Measurements from ENCODE around the gene SPAAR.
"Not testable (repeated sequence)": the region's sequence is repeated elsewhere in the genome, so short reads cannot be mapped to it uniquely, and the experiment has no call there.

The SPAAR gene

DNA sequence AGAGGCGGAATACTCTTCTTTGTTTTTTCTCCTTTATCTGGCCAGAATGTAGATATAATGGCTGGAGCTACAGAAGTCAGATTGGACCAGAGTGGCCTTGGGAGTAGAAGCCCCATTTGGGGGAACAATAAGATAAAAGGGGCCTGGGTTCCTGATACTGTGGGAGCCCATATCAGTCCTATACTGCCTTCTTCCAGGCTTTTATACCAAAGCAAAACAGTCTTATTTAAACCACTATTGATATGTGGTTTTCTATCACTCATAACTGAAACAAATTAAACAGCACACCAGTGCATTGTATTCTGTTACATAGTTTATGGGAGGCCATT lies 14.3 kb downstream of the SPAAR start:
- DNase-seq (ENCODE audit: low spot score): no peak

DNA sequence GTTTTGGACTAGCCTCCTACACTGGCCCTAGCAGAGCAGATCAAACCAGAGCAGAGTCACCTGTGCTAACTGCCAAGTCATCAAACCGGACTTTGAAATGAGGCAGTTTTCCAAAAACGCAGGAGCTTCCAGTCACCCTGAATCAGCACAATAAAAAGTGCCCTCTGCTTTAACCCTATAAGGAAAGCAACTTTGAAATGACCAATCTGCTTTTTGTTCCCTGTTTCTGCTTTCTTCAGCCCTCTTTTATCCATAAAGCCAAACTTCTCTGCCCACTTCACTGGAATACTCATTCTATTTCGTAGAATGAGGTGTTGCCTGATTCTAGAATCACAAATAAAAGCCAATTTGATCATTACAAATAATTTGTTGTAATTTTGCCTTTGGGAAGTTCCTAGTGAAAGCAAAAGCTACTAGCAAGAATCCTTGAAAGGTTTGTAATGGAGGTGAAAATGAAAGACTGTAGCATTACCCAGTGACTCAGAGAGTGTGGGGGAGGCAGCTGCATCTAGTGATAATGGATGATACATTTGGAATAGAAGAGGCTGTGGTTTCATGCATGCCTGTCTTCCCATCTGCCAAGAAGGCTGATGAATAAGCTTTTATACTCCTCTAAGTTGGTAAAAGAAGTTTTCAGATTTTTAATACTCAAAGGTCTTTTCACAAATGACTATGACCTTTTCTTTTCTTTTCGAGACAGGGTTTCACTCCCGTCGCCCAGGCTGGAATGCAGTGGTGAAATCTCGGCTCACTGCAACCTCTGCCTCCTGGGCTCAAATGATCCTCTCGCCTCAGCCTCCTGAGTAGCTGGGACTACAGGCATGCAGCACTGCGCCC lies 14.9 kb downstream of the SPAAR start:
- no peak for DNase-seq (ENCODE audit: low spot score)

DNA sequence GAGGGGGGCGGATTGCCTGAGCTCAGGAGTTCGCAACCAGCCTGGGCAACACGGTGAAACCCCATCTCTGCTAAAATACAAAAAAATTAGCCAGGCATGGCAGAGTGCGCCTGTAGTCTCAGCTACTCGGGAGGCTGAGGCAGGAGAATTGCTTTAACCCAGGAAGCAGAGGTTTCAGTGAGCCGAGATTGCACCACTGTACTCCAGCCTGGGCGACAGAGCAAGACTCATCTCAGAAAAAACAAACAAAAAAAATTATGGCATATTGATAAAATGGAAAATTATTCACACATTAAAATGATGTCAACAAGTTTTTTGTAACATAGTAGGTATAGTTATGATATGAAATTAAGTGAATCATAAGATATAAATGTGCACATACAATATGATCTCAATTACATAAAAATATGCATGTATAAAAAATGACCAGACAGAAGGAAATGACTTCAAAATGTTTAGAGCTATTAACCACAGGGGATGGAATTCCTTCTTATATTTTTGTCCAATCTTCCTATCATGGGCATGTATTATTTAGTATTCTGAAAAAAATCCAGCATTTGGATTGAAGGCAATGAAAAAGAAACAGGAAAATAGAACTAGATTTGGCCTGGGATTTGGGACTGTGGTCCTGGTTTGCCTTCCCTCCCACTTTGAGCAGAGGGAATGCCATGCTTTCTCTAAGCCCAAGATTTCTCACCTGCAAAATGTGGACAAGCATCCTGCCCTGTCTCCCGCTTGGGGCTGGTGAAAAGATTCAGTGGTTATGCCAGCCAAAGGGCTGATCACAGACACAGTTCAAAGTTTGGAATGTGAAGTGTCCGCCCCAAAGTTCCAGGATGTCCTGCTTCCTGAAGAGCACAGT lies 19.5 kb downstream of the SPAAR start:
- DNase-seq (ENCODE audit: low spot score): no peak

DNA sequence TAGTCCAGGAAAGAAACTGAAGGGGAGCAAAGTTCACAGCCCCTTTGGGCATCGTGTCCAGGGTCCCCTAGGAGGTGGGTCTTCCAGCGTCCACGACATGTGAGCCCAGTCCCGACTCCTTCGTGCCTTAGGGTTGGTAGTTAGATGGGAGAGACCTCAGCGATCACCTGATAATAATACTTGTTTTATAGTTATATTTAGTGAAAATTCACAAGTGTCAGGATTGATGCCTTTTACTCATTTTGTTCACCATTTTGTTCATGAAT lies 20.1 kb downstream of the SPAAR start:
- no peak for DNase-seq (ENCODE audit: low spot score)

DNA sequence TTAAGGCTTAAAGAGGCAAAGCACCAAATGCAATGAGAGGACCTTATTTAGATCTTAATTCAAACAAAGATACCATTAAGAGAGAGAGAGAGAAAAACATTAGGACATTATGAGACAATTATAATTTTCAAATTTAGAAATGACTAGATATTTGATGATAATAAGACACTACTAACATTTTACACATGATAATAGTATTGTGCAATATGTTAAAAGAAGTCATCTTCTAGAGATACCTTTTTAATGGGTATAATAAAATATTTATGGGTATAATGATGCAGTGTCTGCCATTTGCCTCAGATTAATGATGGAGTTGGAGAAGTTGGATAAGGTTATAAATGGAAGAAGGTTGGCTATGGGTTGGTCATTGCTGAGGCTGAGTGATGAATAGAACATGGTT lies 21.2 kb downstream of the SPAAR start:
- DNase-seq (ENCODE audit: low spot score): no peak

DNA sequence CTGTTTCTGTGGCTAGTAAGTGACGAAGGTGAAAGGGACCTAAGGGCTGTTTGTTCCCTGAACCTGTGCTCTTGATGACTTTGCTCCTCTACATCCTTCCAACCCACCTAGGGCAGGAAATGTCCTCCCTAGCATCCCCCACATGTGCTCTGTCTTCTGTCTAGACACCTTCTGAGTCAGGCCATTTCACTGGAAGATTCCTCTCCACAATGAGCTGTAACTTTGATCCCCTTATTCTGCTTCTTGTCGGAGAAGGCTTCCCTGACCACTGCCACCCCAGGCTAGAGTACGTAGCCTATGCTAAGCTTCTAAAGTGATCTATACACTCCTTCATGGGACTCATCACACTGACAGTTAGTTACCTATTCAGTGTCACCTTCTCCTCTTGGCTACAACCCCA lies 21.7 kb downstream of the SPAAR start:
- no peak for DNase-seq (ENCODE audit: low spot score)

DNA sequence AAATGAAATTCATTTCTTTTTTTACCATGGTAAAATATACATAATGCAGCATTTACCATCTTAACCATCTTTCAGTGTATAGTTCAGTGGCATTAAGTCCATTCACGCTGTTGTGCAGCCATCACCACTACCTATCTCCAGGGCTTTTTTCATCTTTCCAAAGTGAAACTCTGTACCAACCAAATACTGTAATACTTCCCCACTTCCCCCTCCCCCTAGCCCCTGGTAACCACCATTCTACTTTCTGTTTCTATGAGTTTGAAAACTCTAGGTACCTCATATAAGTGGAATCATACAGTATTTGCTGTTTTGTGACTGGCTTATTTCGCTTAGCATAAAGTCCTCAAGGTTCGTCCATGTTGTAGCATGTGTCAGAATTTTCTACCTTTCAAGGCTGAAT lies 23.4 kb downstream of the SPAAR start:
- DNase-seq (ENCODE audit: low spot score): no peak

DNA sequence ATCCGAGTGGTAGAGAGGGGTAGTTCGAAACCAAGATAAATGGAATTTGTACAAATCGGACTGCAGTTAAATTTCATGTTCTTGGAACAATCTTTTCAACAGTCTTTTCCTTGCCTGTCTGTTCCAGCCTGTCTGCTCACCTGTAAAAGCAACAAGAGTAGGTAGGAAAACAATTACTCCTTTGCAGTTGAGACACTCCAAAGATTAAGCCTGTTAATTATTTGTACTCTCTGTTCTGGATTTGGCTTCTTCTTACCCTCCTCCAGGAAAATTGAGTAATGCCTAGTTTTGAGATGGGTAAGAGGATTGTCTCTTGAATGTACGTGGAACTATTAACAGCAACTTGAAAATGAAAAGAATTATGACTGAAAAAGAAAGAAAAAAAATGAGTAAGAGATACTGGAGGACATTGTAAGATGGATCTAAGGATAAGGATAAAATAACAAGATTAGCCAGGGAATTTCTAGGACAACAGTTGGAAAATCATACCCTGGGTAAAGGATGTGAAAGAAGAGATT lies 24.3 kb downstream of the SPAAR start:
- DNase-seq (ENCODE audit: low spot score): no peak

DNA sequence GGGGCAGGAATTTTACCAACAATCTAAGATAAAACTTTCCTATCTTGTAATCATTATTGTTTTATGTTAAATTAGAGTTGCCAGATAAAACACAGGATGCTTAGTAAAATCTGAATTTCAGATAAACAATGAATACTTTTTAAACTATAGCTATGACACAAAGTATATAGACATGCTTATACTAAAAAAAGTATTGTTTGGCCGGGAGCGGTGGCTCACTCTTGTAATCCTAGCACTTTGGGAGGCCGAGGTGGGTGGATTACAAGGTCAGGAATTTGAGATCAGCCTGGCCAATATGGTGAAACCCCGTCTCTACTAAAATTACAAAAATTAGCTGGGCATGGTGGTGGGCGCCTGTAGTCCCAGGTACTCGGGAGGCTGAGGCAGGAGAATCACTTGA lies 24.8 kb downstream of the SPAAR start:
- DNase-seq (ENCODE audit: low spot score): not testable (repeated sequence)

DNA sequence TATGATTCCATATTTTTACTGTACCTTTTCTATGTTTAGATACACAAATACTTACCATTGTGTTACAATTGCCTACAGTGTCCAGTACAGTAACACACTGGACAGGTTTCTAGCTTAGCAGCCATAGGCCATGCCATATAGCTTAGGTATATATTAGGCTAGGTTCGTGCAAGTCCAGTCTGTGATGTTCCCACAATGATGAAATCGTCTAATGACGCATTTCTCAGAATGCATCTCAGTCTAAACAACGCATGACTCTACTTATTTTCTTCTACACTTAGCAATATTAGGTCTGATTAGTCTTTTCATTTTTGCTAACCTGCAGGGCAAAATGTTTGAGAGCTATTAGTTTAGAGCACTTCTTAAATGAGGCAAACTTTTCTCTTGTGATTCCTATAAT lies 26.0 kb downstream of the SPAAR start:
- DNase-seq (ENCODE audit: low spot score): no peak

DNA sequence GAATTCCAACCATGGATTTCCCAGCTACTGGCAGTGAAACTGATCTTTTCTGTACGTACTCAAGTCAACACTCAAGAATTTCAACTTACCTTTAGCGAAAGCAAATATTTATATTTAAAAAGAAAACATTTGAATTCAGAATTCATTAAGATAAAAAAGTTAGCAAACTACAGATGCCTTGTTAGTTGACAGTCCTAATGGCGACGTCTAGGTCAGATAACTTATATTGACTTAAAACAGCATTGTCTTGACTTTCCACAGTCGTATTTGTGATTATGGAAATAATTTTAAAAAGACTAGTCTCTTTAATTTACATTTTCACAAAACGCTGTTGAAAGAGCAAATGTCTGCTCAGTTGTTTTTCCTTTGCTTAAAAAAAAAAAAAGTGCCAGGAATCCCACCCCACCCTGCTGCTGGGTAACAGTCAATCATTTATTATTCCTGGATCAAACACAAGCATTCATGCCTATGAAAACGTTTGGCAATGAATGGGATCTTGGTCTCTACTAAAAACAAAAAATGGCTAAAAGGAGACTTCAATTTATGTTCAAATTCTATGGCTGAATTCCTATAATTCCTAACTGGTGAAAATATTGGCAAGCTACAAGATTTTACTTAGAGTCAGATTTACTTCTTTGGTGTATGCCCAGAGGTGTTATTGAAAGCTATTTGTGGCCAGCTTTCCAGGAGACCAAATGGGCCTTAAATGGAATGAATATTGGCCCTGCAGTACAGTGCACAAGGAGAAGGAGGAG lies 26.6 kb downstream of the SPAAR start:
- DNase-seq (ENCODE audit: low spot score): no peak

DNA sequence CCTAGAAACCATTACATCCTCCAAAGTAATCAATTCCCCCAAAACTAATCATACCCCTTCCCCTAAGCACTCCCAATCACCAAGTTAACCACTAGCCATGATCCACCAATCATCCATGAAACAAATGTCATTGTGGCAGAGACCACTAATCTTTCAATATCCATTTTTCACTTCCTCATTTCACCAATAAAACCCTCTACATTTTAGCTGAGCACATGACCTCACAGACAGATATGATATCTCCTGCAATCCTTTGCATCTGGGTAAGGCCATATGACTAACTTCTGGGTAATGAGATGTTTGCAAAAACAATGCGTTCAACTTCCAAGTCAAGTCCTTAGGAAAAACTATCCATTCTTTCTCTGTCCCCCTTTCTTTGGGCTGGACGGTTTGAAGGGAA lies 27.9 kb downstream of the SPAAR start:
- no peak for DNase-seq (ENCODE audit: low spot score)

DNA sequence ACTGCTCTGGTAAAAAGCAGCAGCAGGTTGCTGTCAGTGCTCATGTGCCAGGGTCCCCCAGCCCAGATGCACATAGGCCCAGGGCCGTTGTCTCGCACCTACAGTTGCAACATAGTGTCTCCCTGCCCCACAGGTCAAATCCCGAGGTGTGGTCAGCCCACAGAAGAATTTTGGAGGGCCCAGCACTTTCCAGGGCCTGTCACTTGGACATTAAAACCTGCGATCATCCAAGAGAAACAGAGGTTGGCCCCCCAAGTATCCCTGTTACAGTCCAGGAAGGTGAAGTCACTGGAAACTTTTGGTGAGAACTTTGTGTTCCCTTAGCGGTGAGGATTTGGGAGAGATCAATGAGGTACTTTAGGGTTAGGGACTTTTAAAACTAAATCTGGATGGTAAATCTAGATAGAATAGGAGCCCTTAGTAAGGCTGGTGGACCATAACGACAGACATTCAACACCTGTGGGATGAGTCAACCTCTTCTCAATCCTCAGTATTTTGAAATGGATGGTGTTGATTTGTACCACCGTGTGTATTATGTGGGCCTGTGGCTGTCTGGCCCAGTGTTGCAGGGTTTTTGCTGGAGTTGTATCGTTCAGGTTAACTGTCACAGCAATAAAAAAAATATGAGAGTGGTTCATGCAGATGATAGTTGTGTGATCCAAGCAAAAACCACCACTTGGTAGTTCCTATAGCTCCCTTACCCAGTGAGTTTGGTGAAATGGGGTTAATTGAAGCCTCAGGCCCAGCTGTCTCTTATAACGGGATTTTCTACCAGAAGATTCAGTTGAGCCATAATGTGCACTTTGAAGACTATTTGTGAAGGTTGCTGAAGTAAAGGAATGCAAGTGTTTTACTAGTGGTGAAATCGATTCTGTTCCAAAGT lies 29.4 kb downstream of the SPAAR start:
- DNase-seq (ENCODE audit: low spot score): no peak

DNA sequence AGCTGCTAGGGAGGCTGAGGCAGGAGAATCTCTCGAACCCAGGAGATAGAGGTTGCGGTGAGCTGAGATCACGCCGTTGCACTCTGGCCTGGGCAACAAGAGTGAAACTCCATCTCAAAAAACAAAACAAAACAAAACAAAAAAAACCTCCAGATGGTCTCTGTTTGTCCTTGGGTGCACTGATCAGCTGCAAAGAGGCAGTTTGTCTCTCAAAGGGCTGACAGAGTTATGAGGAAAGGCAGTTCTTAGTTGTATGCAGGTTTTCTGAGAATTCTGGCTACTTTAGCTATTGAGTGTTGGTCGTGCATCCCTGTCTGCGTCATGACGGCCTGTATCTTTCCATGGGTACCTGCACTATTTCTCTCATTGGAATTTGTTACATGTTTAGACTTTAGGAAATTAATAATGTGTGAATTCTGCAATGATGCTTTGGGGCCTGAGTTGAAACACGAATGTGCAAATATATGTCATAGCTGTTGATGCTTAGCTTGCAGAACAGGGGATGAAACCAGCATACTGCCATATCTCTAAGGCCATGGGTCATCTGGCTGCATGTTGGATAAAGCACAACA lies 30.5 kb downstream of the SPAAR start:
- no peak for DNase-seq (ENCODE audit: low spot score)

DNA sequence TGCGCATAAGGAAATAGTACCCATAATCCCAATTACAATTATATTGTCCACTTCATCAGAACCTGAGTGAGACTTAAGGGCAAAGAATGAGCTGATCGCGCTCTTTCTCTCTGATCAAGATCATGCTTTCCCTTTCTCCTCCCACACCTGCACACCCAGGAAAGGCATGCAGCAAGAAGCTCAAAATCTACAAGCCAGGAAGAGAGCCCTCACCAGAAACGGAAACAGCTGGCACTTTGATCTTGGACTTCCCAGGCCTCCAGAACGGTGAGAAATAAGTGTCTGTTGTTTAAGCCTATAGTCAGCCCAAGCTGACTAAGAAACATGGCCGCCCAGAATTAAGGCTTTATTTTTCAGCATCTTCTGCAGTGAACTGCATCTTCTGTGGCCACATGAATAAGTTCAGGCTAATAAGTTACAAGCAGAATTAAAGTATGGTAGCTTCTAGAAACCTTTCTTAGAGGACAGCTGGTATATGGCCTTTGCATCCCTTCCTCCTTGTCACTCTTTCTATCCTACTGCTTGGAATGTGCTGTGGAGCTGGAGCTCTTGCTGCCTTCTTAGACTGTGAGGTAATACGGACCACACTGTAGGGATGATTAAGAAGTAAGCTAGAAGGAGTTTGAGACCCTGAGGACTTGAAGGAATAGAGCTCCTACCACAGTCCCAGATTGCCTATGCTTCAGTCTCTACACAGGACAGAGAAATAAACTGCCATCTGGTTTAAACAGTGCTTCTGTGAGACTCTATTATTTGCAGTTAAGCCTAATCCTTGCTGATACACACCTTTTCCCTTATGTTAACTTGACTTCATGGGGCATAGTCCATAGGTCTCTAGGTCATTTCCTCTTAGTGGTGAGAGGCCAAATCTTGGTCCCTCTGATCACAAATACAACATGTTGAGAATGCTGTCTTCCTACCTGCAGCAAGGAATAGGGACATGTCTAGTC lies 31.4 kb downstream of the SPAAR start:
- peak; percentile 56 for DNase-seq (ENCODE audit: low spot score)

DNA sequence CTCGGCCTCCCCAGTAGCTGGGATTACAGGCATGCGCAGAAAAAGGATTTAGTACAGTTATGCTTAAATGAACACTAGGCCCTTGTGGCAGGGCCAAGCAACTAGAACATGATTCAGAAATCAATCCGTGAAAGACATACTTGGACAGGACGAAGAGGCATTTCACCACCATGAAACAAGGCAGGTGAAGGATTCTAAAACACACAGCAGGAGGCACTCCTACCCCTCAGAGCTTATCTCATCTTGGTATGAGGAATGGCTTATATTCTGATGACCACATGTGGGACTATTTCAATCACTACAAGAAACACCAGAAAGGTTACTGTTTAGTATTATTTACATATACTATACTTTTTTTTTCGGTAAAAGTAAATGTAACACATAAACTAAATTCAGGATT lies 33.0 kb downstream of the SPAAR start:
- DNase-seq (ENCODE audit: low spot score): no peak

DNA sequence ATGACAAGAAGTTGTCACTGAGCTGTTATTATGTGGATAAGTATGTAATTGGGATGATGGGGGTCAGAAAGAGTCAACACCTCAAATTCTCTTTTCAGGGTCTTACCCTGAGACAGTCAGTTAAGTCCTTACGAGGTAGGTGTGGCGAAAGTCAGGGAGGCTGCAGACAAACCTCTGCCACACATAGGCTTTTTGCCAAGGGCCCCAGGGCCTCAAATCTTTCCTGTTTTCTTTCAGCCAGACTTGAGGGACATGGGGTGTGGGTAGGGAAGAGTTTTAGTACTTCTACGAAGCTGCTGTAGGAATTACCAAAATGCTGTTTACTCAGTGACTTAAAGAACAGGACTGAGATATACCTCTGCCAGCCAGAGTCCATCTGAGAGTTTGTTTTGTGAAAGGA lies 34.9 kb downstream of the SPAAR start:
- no peak for DNase-seq (ENCODE audit: low spot score)

DNA sequence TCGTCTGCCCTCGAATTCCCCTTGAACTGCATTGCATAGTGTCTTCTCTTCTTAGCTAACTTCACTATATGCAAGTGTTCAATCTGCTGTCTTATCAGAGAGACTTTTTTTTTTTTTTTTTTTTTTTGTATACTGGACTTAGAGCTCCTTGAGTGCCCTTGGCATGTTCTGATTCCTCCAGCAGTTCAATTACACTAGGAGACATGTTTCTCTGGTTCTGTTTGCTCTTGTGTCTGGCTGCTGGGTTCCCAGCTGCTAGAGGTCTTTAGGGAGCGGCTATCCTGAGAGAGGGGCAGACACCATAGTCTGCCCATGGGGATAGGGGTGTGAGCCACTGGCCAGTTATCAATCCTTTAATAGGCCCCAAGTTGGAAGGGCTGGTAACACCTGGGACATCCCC lies 35.6 kb downstream of the SPAAR start:
- DNase-seq (ENCODE audit: low spot score): no peak

DNA sequence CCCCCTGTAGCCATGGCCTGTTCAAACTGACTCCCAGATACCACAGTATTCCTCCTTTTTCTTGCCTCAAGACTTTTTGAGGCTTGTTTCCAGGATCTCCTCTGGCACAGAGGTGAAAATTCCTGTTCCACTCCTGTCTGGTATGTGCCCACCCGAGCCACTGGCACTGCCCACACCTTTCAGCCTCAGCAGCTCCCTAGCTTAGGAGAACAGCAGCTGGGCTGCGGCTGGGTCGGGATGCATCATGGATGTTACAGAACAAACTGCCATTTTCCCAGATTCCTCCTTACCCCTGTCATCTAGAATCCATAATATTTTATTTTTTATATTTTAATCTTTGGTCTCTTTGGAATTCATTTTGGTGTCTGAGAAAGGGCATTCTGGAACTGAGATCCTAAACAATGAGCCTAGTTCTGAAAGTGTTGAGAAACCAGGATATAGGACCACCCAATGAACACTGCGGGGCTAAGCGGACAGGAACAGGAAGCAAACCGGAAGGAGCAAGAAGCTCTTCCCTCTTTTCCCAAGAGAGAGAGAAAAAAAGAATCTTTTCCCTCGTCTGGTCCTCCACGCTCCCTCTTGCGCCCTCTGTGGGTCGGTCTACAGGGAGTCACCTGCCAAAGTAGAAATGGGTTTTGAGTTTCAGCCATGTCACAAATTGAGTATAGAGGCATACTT lies 36.2 kb downstream of the SPAAR start:
- DNase-seq (ENCODE audit: low spot score): peak; percentile 60

DNA sequence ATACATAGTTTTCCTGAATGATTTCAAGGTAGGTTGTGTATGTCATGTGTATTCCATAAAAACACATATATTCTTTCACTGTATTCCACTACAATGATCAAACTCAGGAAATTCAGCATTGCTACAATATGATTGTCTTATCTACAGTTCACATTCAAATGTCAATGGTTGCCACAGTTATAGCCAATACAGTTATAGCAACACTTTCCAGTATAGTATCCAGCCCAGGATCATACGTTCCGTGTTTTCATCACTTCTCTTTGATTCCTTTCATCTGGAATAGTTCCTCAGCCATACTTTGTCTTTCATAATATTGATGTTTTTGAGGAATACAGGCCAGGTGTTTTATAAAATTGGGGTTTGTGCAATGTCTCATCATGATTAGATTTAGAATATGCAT lies 39.2 kb downstream of the SPAAR start:
- DNase-seq (ENCODE audit: low spot score): no peak
